BE2C (cell line): ENCODE results near the gene SETDB1.

ENCODE experiments used
- DNase-seq: peaks from one replicate; pipeline ENCODE4 v3.0.0-alpha.2; 2020
- H3K27me3 ChIP-seq: fragments of 250-450 bp; sonication (Bioruptor Pico); 2 replicates; pipeline ENCODE4 v1.5.1; 2020; ENCODE audit warnings: mild to moderate bottlenecking
- H3K36me3 ChIP-seq: fragments of 250-450 bp; sonication (Bioruptor Pico); 2 replicates; pipeline ENCODE4 v1.5.1; 2020; ENCODE audit warnings: mild to moderate bottlenecking
- H3K4me1 ChIP-seq: fragments of 250-450 bp; sonication (Bioruptor Pico); 2 replicates; pipeline ENCODE4 v1.5.1; 2020
- H3K4me3 ChIP-seq: 2 replicates; pipeline ENCODE4 v1.5.1; 2011; ENCODE audit warnings: low read depth, low read length
- H3K9me3 ChIP-seq: fragments of 250-450 bp; sonication (Bioruptor Pico); 2 replicates; pipeline ENCODE4 v1.5.1; 2020
- TF ChIP-seq, protein P1 (sequence below): IDR thresholded peaks from 2 replicates; pipeline ENCODE4 v1.5.1; 2012; ENCODE audit warnings: mild to moderate bottlenecking, low read depth, low read length

SETDB1 gene

GRCh38 chr1:150976879-150977694, 50.9 kb downstream of the SETDB1 start:
- Histone ChIP-seq H3K4me1 (peaks cover 22% of the 10 kb centered on the region), H3K9me3 (no peaks in the 10 kb centered on the region), H3K27me3 (no peaks in the 10 kb centered on the region), H3K4me3 (no peak overlapping the region), H3K36me3 (0 out of 2 replicates have a peak, but pooled peaks cover 3% of the 10 kb centered on the region)
- TF ChIP-seq, protein P1, sequence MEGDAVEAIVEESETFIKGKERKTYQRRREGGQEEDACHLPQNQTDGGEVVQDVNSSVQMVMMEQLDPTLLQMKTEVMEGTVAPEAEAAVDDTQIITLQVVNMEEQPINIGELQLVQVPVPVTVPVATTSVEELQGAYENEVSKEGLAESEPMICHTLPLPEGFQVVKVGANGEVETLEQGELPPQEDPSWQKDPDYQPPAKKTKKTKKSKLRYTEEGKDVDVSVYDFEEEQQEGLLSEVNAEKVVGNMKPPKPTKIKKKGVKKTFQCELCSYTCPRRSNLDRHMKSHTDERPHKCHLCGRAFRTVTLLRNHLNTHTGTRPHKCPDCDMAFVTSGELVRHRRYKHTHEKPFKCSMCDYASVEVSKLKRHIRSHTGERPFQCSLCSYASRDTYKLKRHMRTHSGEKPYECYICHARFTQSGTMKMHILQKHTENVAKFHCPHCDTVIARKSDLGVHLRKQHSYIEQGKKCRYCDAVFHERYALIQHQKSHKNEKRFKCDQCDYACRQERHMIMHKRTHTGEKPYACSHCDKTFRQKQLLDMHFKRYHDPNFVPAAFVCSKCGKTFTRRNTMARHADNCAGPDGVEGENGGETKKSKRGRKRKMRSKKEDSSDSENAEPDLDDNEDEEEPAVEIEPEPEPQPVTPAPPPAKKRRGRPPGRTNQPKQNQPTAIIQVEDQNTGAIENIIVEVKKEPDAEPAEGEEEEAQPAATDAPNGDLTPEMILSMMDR, result no peak
- peak; percentile 65 for DNase-seq

DNA sequence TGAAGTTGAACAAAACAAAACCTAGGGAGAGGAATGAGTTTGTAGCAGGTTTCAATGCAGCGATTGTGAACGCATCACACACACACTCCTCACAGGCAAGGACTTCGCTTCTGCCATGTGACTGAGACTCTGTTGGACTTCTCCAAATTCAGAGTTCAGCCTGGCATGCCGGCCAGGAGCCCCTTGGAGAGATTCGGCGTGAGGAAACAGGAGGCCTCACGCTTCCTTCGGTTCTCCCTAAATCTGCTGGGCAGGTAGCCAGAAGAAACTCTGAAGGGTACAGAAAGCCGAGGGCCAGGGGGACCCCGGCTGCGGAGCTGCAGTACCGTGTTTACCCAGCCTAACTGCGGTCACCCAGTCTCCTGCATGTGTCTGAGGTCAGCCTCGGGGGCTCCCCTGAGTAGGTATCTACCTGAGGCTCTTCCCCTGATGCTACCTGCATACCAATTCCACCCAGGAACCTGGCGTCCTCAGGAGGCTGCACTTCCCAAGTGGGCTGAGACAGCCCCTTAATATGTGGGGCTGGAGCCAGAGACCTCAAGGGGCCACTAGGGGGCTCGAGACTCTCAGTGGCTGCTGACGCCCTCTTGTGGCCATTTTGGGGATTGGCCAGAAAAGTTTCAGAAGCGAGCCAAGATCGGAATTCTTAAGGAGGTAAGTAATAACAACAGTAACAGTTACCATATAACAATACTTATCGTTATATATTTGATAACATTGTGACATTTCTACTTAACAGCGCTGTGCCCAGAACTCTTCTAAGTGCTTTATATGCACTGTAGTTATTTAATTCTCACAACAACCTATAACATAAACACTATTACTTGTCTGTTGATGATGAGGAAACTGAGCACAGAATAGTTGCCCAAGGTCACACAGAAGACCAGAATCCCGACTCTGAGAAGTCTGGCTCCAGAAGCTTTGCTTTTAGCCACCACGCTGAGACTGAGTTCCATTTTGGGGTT, 53.2 kb downstream of the SETDB1 start:
- Histone ChIP-seq H3K36me3 (no peaks in the 10 kb centered on the region), H3K4me1 (peaks cover 15% of the 10 kb centered on the region), H3K27me3 (no peaks in the 10 kb centered on the region), H3K4me3 (no peak overlapping the region), H3K9me3 (no peaks in the 10 kb centered on the region)
- peak; percentile 86 for DNase-seq
- TF ChIP-seq, protein P1, result peak; percentile 100

- Histone ChIP-seq H3K27me3 (no peaks in the 10 kb centered on the region), H3K4me3 (no peak overlapping the region), H3K9me3 (no peaks in the 10 kb centered on the region), H3K36me3 (no peaks in the 10 kb centered on the region), H3K4me1 (peaks cover 15% of the 10 kb centered on the region)
- peak; percentile 36 for DNase-seq
- TF ChIP-seq, protein P1, result no peak
Observed at GRCh38 chr1:150981177-150981804, 55.1 kb downstream of the SETDB1 start.

- Histone ChIP-seq H3K4me1 (peaks cover 11% of the 10 kb centered on the region), H3K4me3 (no peak within 1 kb of the TSS), H3K9me3 (no peaks in the 10 kb centered on the region), H3K36me3 (no peaks in the 10 kb centered on the region), H3K27me3 (no peaks in the 10 kb centered on the region)
- TF ChIP-seq, protein P1, result no peak
- no peak for DNase-seq
Observed at GRCh38 chr1:150981805-150982712, 55.9 kb downstream of the SETDB1 start, which contains the start of gene ANXA9. TSS of gene ANXA9 (plus strand) at chr1:150982292. CDS start at chr1:150983106, 814 bp downstream.

GRCh38 chr1:150985179-150985825, 59.1 kb downstream of the SETDB1 start:
- no peaks in the 10 kb centered on the region for H3K27me3 ChIP-seq
- no peak for DNase-seq
- H3K36me3 ChIP-seq, result no peaks in the 10 kb centered on the region
- H3K4me3 ChIP-seq, result no peak overlapping the region
- peaks cover 3% of the 10 kb centered on the region; the same call in 1 of the 2 replicates for H3K4me1 ChIP-seq
- TF ChIP-seq, protein P1, result no peak
- no peaks in the 10 kb centered on the region for H3K9me3 ChIP-seq
